ENCODE measurements around the gene UQCRC1.

GRCh38 chr3:48609088-48610005 is at the start of gene UQCRC1:
- TF ChIP-seq POLR2A (IDR thresholded peaks at IDR 0.05): no peak
- TF ChIP-seq CTCF (IDR thresholded peaks at IDR 0.05): peak; percentile 47 to 91 (median 80)
